GM13976 (cell line): Measurements from ENCODE around the gene TMEM132D.

ENCODE experiments used
- DNase-seq: peaks from one replicate; pipeline ENCODE4 v3.0.0; 2012; ENCODE audit warnings: low spot score
- in situ Hi-C: fragments of 300-500 bp; cut with MboI; formaldehyde crosslinking; loops from one replicate; pipeline ENCODE4 v1.12.0; 2022; ENCODE audit warnings: low sequenced_read_pairs, mixed read lengths, inconsistent platforms; ENCODE audit not compliant: unreplicated experiment
- TF ChIP-seq, protein P1 (sequence below): IDR thresholded peaks from 2 replicates; pipeline ENCODE4 v1.5.1; 2012; ENCODE audit warnings: borderline replicate concordance, mild to moderate bottlenecking; ENCODE audit not compliant: insufficient read depth; ENCODE audit errors: extremely low read depth, missing control alignments, control extremely low read depth

Gene TMEM132D

DNA sequence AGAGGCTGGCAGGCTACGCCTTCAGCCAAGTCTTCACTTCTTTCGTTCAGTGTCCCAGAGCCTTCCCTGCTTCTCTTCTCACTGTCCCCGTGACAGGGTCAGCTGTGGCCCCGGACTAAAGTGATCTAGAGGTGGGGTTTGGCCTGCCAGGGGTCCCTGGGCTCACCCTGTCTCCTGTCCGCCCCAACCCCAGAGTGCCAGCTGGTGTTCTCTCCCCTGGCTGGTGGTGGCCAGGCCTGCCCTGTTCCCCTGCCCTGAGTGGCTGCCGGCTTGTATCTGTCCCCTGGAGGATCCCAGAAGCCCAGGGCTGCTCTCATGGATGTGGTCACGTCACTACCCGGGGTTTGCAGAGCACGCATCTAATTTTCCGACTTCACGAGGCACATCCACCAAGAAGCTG lies 753.1 kb downstream of the TMEM132D start:
- in situ Hi-C loops: no loop called here
- DNase-seq: no peak
- TF ChIP-seq, protein P1, sequence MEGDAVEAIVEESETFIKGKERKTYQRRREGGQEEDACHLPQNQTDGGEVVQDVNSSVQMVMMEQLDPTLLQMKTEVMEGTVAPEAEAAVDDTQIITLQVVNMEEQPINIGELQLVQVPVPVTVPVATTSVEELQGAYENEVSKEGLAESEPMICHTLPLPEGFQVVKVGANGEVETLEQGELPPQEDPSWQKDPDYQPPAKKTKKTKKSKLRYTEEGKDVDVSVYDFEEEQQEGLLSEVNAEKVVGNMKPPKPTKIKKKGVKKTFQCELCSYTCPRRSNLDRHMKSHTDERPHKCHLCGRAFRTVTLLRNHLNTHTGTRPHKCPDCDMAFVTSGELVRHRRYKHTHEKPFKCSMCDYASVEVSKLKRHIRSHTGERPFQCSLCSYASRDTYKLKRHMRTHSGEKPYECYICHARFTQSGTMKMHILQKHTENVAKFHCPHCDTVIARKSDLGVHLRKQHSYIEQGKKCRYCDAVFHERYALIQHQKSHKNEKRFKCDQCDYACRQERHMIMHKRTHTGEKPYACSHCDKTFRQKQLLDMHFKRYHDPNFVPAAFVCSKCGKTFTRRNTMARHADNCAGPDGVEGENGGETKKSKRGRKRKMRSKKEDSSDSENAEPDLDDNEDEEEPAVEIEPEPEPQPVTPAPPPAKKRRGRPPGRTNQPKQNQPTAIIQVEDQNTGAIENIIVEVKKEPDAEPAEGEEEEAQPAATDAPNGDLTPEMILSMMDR: no peak

DNA sequence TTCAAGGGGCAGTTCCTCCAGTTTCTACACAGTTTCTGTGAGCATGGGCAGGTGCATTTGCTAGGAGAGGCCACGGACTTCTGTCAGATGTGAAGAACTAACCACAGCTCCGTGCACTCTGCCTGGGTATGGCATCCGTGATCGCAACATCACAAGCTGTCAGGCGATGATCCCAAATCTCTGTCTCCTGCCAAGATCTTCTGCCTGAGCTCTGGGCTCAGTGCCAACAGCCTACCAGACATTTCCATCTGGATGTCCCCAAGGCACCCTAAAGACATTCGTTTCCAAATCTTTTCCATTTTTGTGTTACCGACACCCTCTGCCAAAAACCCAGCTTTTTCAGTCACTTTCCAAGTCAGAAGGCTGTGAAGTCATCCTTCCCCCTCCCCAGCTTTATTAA lies 758.4 kb downstream of the TMEM132D start:
- TF ChIP-seq, protein P1: no peak
- no peak for DNase-seq
- in situ Hi-C loops: no loop called here

DNA sequence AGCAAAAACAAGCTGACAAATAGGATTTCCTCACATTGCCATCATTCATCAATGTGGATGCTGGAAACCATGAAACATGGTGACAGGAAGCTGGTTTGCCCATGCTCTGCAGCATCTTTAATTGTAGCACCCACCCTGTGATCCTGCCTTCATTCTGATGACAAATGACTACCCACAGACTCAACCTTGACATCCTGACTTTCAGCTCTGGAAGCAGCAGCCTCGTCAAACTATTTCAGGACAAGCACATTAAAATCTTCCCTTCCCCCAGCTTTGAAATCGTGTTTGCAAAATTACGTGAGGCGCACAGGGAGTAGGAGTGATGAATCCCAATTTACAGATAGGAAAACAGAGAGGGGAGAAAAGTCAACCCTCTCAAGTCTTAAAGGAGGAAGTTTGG lies 765.0 kb downstream of the TMEM132D start:
- in situ Hi-C loops: no loop called here
- DNase-seq: no peak
- TF ChIP-seq, protein P1: no peak

DNA sequence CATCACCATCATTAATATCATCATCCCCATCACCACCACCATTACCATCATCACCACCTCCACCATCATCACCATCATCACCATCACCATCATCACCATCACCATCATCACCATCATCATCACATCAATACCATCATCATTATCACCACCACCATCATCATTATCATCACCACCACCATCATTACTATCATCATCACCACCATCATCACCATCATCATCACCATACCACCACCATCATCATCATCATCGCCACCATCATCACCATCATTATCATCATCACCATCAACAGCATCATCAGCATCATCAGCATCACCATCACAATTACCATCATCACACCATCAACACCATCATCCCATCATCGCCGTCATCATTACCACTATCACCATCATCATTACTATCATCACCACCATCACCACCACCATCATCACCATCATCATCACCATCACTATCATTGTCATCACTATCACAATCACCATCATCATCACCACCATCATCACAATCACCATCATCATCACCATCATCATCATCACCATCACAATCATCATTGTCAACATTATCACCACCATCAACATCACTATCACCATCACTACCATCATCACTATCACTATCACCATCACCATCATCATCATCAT lies 767.0 kb downstream of the TMEM132D start:
- TF ChIP-seq, protein P1: no peak
- in situ Hi-C loops: no loop called here
- DNase-seq: no peak

DNA sequence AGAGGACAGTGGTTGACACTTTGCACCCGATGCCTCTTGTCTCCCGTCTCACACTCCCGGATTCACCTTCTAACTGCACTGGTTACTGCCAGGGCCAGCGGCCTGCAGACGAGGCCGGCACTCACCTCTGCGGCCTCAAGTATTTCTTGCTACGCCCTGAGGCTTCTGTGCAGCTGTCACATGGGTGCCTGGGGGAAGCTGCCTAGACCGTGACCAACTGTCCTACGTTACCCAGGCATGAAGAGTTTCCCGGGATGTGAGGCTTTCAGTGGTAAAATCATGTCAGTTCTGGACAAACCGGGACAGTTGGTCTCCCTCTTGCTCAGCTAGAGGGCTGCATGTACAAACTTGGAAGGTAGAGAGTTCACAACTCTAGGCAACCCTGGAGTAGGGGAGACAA lies 776.1 kb downstream of the TMEM132D start:
- no peak for DNase-seq
- in situ Hi-C loops: no loop called here
- TF ChIP-seq, protein P1: no peak

DNA sequence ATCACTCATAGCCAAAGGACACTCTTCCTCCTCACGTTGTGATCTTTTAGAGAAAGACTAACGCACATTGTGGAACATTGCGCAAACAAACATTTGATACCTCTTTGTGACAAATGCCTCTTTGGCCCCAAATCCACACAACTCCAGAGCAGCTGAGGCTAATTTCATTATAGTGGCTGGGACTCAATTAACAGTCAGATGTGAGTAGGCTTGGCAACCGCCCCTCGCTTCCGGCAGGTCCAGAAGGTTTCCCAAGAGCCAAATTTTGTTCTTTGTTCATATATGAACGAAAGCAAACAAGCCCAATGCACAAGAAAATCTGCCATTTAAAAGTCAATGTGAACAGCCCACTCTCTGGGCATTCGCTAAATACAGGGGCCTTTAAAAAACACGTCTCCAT lies 776.6 kb downstream of the TMEM132D start:
- in situ Hi-C loops: no loop called here
- no peak for DNase-seq
- TF ChIP-seq, protein P1: no peak
